ENCODE results near the gene CNNM3.

CNNM3 gene

GRCh38 chr2:96880891-96881273 is 64.8 kb downstream of the CNNM3 start:
- no peak for DNase-seq

- no peak for DNase-seq
Observed at GRCh38 chr2:96881349-96882195, 65.5 kb downstream of the CNNM3 start.

GRCh38 chr2:96882230-96882629 is 66.2 kb downstream of the CNNM3 start:
- DNase-seq = no peak

GRCh38 chr2:96882906-96883305 is 66.8 kb downstream of the CNNM3 start:
- DNase-seq = no peak

GRCh38 chr2:96883306-96883705 is 67.2 kb downstream of the CNNM3 start:
- DNase-seq = no peak
